Uterus (tissue), 2 donors: ENCODE results near the gene INAFM2.

Experiments used
- CTCF ChIP-seq, 4 experiments: fragments of 200-600 bp in 2 of 4; fragments of 450-650 bp in 2 of 4; sonication (generic) in 2 of 4; IDR thresholded peaks; one replicate each; pipeline ENCODE4 v1.5.1; 2016 to 2019; ENCODE audit warnings: antibody characterized with exemption in 4 of 4, mild to moderate bottlenecking in 2 of 4, moderate library complexity in 1 of 4
- POLR2A ChIP-seq, 2 donors: fragments of 450-650 bp; IDR thresholded peaks; one replicate each; pipeline ENCODE4 v1.6.1; 2016; ENCODE audit warnings: antibody characterized with exemption in 2 of 2, mild to moderate bottlenecking in 1 of 2, moderate library complexity in 1 of 2

- no peak for TF ChIP-seq CTCF (IDR thresholded peaks at IDR 0.05)
- no peak for TF ChIP-seq POLR2A (IDR thresholded peaks at IDR 0.05)
Observed at GRCh38 chr15:40320409-40320808, 3.1 kb upstream of the INAFM2 start.
